GM21619 (cell line): ENCODE measurements around the gene KLHL33.
"Not testable (repeated sequence)": the region's sequence is repeated elsewhere in the genome, so short reads cannot be mapped to it uniquely, and the experiment has no call there.

Experiments used
- ATAC-seq: cut with Tn5 transposase; IDR thresholded peaks from one replicate; pipeline ENCODE4 v1.9.1; 2021; ENCODE audit not compliant: unreplicated experiment

The KLHL33 gene

DNA sequence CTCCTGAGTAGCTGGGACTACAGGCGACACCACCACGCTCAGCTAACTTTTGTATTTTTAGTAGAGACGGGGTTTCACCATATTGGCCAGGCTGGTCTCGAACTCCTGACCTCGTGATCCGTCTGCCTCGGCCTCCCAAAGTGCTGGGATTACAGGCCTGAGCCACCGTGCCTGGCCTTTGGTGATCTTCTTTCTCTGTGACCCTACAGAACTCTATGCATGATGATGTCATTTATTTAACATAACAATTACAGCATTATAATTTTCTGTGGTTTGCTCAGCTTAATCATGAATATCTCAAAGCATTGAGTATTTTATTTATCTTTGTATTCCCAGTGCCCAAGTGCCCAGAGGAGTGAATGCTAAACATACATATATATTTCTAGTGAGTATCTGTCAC lies 16.9 kb upstream of the KLHL33 start:
- not testable (repeated sequence) for ATAC-seq

DNA sequence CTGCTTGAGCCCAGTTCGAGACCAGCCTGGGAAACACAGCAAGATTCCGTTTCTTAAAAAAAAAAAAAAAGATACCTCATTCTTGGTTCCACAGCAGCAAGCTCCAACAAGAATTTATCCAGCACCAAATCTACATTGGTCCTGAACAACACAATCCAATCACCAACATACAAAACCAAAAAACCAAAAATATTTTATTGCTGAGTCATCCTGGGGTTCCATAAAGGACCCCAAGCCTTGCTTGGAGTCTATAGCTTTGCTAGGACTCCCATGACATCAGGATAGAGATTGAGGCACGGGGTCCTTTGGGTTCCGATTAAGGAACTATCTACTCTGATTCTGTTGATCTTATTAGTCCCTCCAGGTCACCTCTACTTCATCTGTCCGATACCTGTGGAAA lies 10.9 kb upstream of the KLHL33 start:
- no peak for ATAC-seq

DNA sequence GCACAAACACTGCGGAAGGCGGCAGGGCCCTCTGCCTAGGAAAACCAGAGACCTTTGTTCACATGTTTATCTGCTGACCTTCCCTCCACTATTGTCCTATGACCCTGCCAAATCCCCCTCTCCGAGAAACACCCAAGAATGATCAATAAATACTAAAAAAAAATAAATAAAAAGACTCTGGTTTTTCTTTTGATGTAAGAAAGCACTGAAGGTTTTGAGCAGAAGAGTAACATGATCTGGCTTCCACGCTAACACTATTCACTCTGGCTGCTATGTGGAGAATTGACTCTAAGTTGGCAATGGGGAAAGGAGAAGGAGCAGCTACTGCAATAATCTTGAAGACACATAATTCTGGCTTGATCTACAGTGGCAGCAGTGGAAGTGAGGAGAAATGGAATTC lies 7.7 kb upstream of the KLHL33 start:
- not testable (repeated sequence) for ATAC-seq

DNA sequence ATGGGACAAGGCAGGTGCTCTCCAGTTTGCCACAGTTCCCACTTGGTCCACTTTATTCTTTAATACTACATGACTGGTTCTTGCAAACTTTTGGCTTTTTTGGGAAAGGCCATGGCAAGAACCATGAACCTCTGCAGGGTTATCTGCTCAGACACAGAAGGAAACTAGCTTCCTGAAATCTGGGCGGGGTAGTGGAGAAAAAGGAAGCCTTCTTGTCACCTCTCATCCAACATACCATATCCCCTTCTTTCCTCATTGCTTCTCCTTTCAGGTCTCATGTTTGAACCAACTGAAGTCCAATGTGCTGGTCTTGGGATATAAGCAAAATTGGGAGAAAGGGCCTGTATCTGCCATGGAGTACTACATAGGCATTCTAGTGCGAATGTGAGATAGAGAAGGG lies 5.5 kb upstream of the KLHL33 start:
- ATAC-seq = no peak

DNA sequence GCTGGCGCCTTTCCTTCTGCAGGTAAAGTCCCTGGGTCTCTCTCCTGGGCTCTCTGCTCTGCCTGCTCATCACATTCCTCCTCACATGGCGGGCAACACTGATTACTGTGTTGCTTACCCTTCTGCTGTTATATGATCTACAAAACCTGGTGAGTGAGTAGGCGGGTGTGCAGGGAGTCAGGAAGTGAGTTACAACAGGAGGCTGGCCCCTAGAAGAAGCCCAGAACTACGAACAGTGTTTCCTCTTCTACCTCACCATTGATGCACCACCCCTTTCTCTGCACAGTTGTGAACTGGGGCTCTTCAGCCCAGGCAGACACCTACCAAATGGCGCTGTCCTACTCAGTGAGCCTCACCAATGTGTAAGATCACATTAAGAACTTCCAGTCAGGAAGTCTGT lies 4.9 kb upstream of the KLHL33 start:
- peak; percentile 72 for ATAC-seq

DNA sequence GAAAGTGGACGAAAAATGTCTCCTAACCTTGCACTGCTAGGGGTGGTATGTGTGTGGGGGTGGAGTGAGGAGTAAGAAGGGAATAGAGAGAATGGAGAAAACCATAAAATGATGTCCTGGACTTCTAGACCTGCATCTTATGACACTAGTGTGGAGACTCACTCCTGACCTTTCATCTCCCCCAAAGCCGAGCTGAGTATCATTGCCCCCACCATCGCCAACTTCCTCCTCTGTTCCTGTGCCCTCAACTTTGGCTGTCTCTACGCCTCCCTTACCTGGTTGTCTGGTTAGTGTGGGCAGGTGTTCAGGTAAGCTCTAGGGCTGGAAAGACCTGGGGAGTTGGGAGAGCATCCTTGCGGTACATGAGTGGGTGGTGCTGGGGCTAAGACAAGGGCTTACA lies 4.5 kb upstream of the KLHL33 start:
- ATAC-seq = no peak

DNA sequence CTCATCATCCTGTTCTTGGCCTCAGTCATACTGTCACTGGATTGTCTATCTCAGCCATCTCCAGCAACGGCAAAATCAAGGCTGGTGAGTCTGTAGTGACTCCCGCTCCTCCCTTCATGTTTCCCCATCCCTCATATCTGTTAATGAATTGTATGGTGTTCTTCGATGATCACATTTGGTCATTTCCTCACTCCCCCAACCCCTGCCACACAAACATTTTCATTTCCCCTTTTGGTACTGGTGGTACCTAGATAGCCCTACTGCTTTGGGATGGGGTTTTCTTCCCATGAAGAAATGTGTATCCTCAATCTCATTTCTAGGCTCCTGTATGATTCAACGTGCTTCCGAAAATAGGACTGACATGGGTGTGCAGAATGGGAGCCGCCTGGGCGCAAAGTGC lies 2.7 kb upstream of the KLHL33 start:
- ATAC-seq = no peak

DNA sequence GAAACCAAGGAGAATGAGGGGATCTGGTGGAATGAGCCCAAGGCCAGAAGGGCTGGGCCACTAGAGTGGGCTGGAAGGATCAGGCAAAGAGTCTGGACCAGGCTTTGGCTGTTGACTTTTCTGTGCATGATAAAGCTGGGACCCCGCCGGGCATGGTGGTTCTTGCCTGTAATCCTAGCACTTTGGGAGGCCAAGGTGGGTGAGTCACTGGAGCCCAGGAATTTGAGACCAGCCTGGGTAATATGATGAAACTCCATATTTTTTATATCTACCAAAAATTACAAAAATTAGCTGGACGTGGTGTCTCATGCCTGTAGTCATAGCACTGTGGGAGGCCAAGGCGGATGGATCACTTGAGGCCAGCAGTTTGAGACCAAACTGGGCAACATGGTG lies 393 bp upstream of the KLHL33 start:
- ATAC-seq = no peak

DNA sequence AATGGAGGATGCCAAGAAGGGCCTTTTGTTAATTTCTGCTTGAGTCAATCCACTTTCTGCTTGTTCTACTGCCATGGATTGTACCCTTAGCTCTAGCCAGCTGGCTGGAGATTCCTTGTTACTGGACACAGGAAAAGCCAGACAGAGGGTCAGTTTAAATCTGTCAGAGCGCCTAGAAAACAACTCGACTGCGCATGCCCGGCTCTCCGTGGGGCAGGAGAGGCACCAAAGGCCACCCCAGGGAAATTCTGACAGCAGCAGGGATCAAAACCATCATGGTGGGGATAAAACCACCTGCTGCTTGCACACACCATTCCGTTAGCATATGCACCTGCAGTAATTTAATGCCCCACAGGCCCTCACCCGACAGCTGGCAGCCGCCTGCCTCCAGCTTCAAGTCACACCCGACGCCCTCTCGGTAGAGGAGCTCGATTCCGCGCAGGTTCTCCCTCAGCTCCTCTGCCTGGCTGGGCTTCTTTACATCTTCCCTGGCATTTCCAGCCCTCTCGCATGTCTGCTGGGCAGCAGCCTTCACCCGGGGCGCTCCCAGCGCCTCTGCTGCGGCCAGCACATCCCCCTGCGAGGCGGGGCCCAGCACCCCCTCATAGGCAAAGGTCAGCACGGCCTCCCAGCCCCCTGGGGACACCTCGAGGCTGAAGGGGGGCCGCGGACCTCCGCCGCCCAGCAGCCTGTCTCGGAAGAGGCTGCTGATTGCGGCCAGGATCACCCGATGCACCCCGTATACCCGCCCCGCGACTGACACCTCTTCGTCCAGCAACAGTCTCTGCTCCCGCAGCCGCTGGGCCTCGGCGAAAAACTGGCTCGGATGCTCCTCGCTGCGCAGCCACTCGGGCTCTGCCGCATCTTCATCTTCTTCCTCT lies 1.0 kb downstream of the KLHL33 start:
- no peak for ATAC-seq

DNA sequence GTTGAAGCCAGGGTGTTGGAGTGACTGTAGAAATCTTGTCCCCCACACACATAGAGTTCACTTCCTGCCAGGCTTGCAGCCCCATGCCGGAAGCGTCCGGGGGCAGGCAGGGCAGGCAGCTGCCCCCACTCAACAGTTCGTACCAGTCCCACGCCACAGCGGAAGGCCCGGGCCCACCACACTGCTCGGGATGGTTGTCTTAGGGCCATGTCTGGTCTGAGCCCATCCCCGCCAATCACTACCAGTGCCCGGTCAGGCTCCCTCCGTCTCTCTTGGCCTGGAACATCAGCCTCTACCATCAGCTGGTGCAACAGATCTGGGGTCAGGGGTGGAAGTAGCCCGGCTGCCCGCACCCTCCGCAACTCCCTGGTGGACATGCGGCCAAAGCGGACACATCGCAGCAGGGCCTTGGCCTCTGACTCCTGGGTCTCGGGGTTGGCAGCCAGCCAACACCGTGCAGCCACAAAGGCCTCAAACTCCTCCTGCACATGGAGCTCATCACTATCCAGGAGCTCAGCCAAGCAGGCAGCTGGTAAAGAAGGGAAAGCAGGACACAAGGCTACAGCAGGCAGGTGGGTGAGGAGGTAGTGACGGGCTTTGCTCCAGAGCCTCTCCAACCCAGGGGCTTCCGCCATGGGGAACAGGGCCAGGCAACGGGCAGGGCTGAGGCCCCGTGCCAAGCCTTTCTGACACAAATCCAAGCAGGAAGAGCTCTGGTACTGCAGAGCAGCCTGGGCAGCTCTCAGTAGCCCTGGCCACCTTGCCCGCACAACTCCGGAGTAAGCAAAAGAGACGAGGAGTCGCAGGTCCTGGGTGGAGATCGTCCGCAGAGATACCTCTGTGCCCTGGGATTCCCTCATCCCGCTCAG lies 5.9 kb downstream of the KLHL33 start:
- ATAC-seq = no peak

DNA sequence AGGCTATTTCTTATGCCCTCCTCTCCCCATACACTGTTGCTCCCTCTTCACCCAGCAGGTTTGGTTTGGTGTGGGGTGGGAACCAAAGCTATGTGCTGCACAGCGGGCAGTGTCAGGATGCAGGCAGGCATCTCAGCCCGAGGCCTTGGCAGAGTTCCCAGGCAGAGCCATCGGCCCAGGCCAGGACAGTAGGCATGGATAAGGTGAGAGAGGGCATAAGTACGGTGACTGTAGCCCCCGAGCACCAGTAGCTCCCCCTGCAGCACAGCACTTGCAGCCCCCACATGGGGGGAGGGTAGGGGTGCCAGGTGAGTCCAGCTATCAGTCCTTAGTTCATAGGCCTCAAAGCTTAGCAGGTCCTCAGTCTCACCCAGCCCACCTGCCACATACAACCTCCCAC lies 7.2 kb downstream of the KLHL33 start:
- no peak for ATAC-seq

DNA sequence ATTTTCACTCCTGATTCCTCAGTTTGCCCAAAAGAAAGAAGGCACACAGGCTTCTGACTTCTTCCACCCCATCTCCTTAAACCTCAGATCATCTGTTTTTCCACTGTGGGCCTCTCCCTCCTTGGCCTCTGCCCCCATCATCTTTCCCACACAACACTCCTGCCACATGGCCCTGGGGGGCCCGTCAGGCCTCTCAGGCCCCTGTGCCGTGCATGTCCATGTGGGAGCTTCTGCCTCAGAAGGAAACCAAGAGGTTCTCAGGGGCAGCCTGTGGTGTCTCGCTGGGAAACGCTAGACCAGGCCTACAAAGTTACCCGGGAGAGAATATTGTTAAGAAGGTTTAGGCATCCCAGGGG lies 8.0 kb downstream of the KLHL33 start:
- ATAC-seq = peak; percentile 37

DNA sequence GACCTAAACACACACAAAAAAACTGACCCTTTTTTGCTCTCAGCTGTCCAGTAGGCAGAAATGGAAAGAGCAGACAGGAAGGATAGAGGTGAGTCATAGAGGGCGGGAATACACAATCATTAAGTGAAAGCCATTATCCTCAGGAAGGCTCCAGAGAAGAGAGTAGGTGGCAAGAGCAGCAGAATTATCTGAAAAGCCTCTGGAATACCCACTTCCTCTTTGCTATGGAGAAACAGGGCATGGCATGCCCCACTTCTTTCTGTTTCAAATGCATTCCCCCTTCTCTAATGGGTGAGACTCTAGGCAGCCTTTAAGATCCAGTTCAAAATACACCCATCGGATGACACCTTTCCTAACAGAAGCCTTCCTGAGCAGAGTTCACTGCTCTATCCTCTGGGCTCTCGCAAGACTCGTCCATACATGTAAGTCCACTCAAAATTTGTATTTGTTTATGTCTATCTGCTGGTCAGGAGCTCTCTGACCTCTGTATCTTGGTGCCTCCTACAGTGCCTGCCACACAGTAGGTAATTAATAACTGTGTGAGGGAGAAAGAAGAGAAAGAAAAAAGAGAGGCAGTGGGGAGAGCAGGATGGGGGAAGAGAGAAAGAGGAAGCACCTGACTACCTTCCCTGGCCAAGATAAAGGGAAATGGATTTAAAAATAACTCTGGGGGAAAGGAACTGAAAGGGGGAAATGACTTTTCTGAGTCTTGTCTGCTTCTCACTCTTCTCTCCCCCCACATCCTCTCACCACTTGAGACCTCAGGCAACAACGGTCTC lies 8.5 kb downstream of the KLHL33 start:
- ATAC-seq = peak; percentile 77

DNA sequence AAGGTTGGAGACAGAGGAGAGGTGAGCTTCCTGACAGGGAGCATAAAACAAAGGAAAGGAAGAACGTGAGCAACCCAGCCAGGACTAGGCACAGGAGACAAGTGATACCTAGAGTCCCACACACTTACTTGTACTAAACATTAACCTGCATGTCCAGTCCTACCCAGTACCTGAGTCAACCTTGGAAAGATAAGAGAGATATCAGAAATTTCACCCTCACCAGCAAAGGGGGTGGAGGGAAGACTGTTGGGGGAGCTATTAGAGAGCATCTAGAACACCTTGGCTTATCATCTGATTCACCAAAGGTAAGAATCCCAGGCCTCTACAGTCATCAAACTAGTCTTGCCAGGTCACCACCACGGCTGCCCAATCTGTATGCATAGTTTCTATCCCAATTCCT lies 11.1 kb downstream of the KLHL33 start:
- no peak for ATAC-seq

DNA sequence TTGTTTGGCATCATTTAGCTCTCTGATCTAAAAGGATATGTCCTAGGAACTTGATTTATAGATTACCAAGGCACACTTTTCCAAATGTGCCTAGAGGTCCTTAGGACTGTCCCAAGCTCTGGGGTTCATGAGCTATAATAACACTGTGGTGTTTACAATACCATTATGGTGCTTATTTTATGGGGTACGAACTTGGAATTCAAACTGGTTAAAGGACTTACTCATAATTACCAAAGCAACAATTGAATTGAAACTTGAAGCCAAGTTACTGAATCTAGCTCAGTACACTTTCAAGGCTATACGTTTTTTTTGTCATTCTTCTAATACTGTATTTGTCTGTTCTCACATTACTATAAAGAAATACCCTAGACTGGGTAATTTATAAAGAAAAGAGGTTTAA lies 13.1 kb downstream of the KLHL33 start:
- ATAC-seq = no peak

DNA sequence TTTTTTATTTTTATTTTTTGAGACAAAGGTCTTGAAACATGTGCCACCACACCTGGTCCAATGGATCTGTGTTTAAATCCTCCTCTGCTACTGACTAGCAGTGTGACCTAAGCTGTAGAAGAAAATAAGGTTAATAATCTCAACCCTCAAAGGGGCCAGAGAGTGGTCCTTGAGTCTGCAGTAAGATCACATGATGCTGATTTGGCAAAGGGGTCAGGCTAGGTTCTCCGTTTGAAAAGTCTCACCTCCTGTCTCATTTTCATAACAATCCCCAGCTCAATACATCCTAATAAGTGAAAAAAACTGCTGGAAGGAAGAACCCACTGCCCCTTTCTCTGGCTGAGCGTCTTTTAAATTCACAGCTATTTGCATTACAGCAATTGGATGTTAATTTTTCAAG lies 14.7 kb downstream of the KLHL33 start:
- no peak for ATAC-seq

DNA sequence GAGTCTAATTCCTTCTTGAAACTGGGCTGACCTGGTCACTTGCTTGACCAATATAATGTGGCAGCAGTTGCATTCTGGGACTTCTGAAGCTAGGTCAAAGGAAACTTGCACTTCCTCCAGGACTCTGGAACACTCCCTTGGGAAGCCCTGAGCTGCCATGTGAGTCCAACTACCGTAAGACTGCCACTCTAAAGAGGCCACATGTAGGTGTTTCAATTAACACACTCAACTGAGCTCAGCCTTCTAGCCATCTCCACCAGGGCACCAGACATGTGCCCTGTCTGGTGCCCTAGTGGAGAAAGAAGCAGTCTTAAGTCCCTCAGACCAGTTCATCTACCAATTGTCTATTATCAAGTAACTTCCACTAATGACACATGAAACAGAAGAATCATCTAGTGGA lies 16.5 kb downstream of the KLHL33 start:
- ATAC-seq = no peak

DNA sequence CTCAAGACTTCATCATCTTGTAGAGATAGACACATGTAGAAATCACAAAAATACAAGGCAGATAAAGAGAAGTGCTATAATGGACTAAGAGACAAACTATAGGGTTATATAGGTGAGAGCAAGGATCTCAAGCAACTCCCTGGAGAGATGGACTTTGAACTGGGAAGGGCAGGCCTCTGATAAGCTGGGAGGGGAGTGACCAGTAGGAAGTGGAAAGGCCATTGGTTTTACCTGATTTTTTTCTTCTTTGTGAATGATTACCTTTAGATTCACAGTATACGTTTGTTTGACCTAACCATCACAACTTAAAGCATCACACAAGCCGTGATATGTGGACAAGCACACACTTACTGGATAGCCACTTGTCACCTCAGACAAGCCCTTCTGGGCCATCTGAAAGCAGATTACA lies 17.5 kb downstream of the KLHL33 start:
- no peak for ATAC-seq

DNA sequence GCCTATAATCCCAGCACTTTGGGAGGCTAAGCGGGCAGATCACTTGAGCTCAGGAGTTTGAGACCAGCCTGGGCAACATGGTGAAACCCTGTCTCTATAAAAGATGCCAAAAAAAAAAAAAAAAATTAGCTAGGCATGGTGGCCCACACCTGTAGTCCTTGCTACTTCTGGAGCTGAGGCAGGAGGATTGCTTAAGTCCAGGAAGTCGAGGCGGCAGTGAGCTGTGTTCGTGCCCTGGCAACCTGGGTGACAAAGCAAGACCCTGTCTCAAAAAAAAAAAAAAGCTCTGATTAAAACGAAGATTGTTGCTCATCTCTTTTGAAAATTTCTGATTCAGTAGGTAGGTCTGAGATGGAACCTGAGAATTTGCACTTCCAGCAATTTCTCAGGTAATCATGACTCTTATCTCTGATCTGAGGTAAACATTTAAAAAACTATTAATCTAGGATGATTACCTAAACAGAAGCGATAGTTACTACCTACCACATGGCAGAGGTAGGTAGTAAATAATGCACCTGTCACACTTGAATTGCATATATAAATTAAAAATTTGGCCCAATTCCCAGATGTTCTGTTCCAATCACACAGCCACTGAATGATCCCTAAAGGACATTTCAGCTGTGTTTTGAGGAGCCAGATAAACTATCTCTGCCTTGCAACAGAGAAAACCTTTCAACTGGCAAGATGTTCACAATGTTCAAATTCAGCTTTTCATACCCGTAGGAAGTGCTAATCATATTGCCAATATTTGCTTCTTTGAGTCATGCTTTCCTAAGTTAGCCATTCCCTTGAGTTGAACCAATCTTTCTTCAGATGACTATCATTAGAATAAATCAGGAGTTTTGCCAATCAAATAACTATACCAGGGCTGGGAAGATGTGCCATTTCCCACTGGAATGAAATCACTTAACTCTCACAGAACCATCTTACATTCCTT lies 18.4 kb downstream of the KLHL33 start:
- ATAC-seq = no peak

DNA sequence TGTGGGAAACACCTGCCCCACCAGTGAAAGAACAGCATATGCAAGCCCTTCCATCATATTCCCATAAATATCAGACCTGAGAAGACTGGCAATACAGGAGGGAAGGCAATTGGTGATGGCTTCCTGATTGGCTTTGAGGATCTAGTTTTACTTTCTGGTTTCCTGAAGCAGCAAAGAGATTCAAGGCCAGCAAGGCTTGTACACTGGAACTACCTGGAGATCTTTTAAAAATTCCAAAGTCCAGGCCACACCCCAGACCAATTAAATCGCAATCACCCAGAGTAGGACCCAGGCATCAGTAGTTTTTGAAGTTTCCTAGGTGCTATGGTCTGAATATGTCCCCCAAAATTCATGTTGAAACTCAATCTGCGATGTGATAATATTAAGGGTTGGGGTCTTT lies 19.7 kb downstream of the KLHL33 start:
- no peak for ATAC-seq
